Left renal pelvis (tissue), 4 donors: ENCODE measurements around the gene MRPL1. TPM values are rescaled to one million over a fixed set of nuclear protein-coding genes. Genes with fewer than 3 reads are reported as not detected.
"Not testable (repeated sequence)": the region's sequence is repeated elsewhere in the genome, so short reads cannot be mapped to it uniquely, and the experiment has no call there.

Experiments
- DNase-seq, 4 donors: peaks; one replicate each; pipeline ENCODE4 v3.0.0-alpha.2; 2013; ENCODE audit warnings: low read depth in 4 of 4, low spot score in 3 of 4
- polyA plus RNA-seq, 4 donors: library from polyadenylated mRNA; unstranded; fragments of 120-200 nt; gene quantifications; one replicate each; pipeline ENCODE4 v1.2.1, GENCODE V29; 2013; ENCODE audit not compliant: insufficient read length in 4 of 4

The MRPL1 gene
- polyA plus RNA-seq, 4 donors: 41.9 to 64.0 (median 58.9) TPM

GRCh38 chr4:77848508-77848907 lies 14.1 kb upstream of the MRPL1 start:
- no peak for DNase-seq

DNA sequence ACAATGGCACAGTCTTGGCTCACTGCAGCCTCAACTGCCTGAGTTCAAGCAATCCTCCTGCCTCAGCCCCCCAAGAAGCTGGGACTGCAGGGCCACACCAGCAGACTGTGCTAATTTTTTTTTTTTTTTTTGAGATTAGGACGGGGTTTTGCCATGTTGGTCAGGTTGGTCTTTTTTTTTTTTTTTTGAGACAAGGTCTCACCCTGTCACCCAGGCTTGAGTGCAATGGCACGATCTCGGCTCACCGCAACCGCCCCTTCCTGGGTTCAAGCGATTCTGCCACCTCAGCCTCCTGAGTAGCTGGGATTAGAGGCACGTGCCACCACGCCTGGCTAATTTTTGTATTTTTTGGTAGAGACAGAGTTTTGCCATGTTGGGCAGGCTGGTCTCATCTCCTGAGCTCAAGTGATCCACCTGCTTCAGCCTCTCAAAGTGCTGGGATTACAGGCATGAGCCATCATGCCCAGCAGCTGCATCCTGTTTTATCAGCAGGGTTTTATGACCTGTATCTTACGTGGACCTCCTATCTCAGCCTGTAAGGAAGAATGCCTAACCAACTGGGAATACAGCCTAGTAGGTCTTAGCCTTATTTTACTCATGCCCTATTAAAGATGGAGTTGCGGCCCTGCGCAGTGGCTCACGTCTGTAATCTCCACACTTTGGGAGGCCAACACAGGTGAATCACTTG lies 13.2 kb upstream of the MRPL1 start:
- DNase-seq: no peak

GRCh38 chr4:77852892-77853495 lies 9.6 kb upstream of the MRPL1 start:
- no peak for DNase-seq

DNA sequence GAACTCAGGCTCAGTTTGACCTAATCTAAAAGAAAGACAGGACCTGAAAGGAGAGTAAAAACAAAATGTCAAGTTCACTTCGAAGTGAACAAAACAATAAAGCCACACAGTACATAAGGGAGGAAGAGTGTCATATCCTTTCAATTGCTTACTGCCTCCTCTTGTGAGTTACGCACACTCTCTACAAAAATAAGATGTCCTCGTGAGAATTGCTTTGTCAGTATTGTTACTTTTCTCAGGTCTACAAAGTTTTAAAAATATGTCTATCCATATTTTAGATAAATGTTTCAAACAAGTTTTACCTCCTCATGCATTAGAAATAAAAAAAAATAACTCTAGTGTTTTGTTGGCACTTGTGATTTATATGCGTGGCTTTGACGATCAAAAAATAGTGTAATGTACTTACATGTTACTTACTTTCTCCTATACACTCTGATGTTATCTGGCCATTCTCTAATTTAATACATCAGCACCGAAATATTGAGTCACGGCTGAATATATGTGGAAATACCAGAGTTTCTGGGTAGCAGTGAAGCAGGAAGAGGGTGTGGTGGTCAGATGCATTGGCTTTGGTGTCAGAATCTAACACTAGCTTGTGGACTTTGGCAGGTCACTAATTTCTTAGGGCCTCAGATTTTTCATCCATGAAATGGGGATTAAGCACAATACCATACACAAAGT lies 8.1 kb upstream of the MRPL1 start:
- DNase-seq: no peak

- no peak for DNase-seq
Observed at GRCh38 chr4:77856152-77856551, 6.5 kb upstream of the MRPL1 start.

DNA sequence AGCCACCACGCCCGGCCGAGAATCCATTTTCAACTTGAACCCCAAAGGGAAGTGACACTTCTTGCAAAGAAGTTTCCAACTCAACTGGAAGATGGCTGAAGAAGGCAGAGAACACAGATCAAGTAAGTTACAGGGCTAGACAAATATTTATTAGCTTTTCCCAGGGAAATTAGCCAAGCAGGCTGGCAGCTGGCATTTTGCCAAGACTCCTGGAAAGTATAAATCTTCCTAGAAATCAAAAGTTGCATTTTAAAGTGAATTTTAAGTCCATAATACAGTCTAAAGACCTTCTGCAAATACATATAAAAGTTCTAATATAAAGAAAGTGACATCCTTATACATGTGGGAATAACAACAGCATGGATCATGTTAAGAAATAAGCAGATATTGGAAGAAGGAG lies 3.4 kb upstream of the MRPL1 start:
- no peak for DNase-seq

DNA sequence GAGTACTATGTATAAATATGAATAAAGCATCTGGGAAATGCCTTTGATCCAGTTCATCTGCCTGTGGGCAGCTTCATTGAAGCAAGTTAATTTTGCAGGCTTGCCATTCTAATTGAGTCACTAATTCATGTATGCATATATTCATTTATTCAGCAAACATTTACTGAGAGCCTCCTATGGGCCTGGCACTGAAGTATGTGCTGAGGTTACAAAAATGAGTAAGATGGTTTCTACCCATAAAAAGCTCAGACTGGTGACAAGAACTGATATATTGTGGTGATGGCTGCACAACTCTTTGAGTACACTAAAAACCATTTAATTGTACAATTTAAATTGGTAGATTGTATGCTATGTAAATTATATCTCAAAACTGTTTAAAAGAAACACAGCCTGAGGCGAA lies 1.1 kb upstream of the MRPL1 start:
- no peak for DNase-seq

DNA sequence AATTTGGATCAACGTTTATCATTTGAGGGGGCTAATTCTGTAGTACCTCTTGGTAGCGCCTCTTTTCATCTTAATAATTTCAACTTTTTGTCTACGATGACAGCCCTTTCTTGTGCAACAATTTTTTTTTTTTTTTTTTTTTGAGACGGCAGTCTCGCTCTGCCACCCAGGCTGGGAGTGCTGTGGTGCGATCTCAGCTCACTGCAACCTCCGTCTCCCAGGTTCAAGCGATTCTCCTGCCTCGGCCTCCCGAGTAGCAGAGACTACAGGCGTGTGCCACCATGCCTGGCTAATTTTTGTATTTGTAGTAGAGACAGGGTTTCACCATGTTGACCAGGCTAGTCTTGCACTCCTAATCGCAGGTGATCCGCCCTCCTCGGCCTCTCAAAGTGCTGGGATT lies 711 bp downstream of the MRPL1 start:
- not testable (repeated sequence) for DNase-seq

DNA sequence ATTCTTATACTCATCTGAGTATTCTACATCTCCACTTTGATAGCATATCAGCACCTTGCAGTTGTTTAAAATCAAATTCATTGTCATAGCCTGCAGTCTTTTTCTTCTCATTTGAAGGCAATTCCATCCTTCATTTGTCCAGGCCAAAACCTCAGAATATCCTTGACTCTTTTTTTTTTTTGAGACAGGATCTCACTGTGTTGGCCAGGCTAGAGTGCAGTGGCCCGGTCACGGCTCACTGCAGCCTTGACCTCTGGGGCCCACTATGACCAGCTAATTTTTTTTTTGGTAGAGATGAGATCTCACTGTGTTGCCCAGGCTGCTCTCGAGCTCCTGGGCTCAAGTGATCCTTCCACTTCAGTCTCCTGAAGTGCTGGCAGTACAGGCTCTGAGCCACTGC lies 2.6 kb downstream of the MRPL1 start:
- DNase-seq: no peak

DNA sequence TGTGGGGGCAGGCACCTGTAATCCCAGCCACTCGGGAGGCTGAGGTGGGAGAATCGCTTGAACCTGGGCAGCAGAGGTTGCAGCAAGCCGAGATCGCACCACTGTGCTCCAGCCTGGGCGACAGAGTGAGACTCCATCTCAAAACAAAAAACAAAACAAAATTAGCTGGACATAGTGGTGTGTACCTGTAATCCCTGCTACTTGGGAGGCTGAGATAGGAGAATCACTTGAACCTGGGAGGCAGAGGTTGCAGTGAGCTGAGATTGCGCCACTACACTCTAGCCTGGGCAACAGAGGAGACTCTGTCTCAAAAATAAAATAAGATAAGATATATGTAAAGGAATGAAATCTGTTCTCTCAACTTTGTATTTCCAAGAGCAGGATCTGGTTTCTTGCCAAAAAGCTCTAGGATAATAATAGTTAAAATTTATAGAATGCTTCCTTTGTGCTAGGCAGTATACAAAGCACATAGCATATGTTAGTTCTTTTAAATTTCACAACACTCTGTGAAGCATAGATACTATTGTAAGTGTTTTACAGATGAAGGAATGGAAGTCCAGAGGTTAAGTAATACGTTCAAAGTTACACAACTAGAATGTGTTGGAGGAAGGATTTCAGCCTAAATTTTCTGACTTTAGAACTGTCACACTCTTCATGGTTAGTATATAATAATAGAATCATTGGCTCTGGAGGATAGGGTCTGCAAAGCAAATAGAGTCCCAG lies 10.3 kb downstream of the MRPL1 start:
- DNase-seq: no peak

- DNase-seq: no peak
Observed at GRCh38 chr4:77877167-77877566, 14.5 kb downstream of the MRPL1 start.

GRCh38 chr4:77877771-77878565 lies 15.3 kb downstream of the MRPL1 start:
- no peak for DNase-seq

GRCh38 chr4:77880784-77881183 lies 18.2 kb downstream of the MRPL1 start:
- DNase-seq: no peak

- DNase-seq: no peak
Observed at GRCh38 chr4:77881460-77882295, 19.0 kb downstream of the MRPL1 start.

GRCh38 chr4:77893451-77893850 lies 30.8 kb downstream of the MRPL1 start:
- no peak for DNase-seq

- no peak for DNase-seq
Observed at GRCh38 chr4:77899607-77900006, 37.0 kb downstream of the MRPL1 start.

DNA sequence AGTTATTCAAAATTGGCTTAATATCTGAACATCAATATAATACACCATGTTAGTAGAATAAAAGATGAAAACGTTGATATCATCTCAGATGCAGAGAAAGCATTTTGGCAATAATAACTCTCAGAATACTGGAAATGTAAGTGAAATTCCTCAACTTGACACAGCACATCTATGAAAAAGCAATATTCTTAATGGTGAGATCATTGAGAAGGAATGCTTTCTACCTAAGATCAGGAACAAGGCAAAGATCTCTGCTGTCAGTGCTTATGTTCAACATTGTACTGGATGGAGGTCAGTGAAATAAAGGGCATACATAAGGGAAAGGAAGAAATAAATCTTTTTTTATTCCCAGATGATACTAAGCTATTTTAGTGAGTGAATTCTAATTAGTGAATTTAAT lies 40.6 kb downstream of the MRPL1 start:
- no peak for DNase-seq

DNA sequence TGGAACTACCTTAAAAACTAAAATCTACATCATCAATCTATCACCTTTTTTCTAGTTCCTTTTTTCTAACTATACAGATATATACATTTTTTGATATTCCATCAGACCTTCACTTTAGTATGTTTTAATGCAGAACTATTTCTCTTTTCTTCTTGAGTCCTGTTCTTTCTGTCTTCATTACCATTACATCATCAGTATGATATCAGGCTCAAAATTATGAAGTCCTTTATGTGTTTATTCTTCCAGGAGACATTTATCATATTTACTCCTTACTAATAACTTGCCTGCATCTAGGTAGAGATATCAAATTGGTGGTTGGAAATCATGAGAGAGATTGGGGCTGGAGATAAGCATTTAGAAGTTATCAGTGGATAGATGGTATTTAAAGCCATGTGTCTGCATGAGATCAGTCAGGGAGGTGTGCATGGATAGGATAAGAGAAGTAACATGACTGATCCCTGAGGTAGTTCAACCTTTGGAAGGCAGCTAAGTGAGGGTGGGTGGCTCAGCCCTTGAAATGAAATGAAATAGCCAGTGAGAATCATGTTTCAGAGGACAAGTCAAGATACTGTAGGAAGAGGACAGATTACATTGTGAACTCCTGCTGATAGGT lies 43.1 kb downstream of the MRPL1 start:
- no peak for DNase-seq

DNA sequence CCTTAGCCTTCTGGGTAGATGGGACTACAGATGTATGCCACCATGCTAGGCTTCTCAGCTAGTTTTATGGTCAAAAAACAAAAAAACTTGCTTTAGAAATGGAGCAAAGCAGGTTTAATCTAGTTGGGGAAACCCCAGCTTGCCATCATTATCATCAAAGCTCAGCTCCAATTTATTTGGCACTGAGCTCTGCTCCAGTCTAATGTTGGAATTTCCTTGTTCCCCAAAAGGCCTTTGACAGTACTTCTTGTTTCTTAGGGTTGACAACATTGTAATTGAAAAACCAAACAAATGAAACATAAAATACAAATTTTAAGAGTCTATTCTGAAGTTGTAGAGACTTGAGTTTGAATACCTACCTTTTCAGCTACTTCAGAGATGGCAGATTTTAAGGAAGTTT lies 48.0 kb downstream of the MRPL1 start:
- no peak for DNase-seq
